ENCODE results near the gene LONRF3. TPM values are rescaled to one million over a fixed set of nuclear protein-coding genes. Genes with fewer than 3 reads are reported as not detected.

Gene LONRF3
- polyA plus RNA-seq, 3 donors = 1.2 to 4.9 (median 1.6) TPM

DNA sequence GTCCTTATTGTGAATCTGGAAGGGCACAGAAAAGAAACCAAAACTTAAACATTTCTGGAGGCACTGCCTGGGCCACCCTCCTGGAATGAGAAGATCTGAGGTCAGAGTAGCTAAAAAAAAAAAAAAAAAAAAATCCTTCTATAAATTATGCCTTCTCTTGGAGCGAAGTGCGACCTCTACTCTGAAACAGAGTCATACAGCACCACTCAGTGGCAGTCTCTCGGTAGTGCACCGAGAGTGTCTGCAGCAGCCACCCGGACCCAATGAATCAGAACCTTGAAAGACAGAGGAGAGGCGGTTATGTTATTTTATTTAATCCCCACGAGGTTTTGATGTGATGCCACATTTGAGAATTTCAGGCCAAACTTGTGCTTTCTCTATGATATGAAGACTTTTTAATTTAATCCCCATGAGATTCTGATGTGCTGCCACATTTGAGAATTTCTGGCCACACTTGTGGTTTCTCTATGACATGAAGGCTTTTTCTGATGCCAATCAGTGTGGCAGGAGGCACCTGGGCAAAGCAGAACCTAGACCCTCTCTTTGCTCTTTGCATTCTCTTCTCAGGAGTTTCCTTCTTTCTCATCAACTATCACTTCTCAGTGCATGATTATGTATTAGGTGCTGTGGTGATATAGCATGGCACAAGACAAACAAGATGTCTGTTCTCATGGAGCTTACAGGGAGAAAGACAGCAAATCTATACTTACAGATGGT lies 92.8 kb downstream of the LONRF3 start:
- no peaks in the 10 kb centered on the region for H4K20me1 ChIP-seq (ENCODE audit: insufficient read depth, low read length)
- WGBS (ENCODE audit: insufficient coverage) = 8% methylated on average over 2 of the region's 7 CpGs
- peak; percentile 37 to 56 (median 49) for DNase-seq
- H3K27me3 Mint-ChIP-seq (ENCODE audit: low read depth in 3 of 3) = peaks cover 0 to 3% (median 1%) of the 10 kb centered on the region in 3 donors
- no peak overlapping the region for H3K27ac ChIP-seq (ENCODE audit: low read depth in 1 of 2, low read length in 2 of 2)
- H2AFZ ChIP-seq (ENCODE audit: insufficient read depth, low read depth, low read length, poor library complexity, severe bottlenecking) = no peak overlapping the region
- no peaks in the 10 kb centered on the region for H3K9me3 Mint-ChIP-seq
- no peaks in the 10 kb centered on the region for H3K27me3 ChIP-seq (ENCODE audit: control insufficient read depth in 2 of 2, insufficient read depth in 2 of 2, low read length in 2 of 2)
- intact Hi-C loops (cut with micrococcal nuclease) = loop anchor here (2.0 to 10.0 kb wide), 2 partner anchors 212 to 220 kb away; no protein-coding TSS in a partner anchor
- no peak overlapping the region for H3K9ac ChIP-seq (ENCODE audit: insufficient read depth, low read length, poor library complexity, severe bottlenecking)
- H3K27ac Mint-ChIP-seq = no peak overlapping the region
- no peak overlapping the region for H3K4me2 ChIP-seq (replicated peaks; ENCODE audit: extremely low read depth, low read length, poor library complexity, severe bottlenecking)
- no peaks in the 10 kb centered on the region for H3K36me3 Mint-ChIP-seq
- TF ChIP-seq CTCF (IDR thresholded peaks at IDR 0.05) = peak; percentile 68
- H3K36me3 ChIP-seq (replicated peaks in 1 of 2; ENCODE audit: control insufficient read depth in 1 of 2, insufficient read depth in 2 of 2, low read length in 2 of 2) = no peaks in the 10 kb centered on the region
- H3K4me3 ChIP-seq (replicated peaks in 1 of 3; ENCODE audit: low read depth in 2 of 3, low read length in 3 of 3) = no peak overlapping the region
- H3K4me3 Mint-ChIP-seq = no peak overlapping the region
- peaks cover 11% of the 10 kb centered on the region for H3K4me1 Mint-ChIP-seq
- H3K4me1 ChIP-seq (ENCODE audit: control insufficient read depth in 1 of 2, insufficient read depth in 2 of 2, low read length in 2 of 2) = peaks cover 0 to 8% of the 10 kb centered on the region in 2 donors
- H3K9me3 ChIP-seq (replicated peaks in 1 of 2; ENCODE audit: control insufficient read depth in 1 of 2, insufficient read depth in 1 of 2, low read length in 2 of 2) = no peaks in the 10 kb centered on the region
- H3K79me2 ChIP-seq (ENCODE audit: insufficient read depth, low read length) = no peaks in the 10 kb centered on the region

Other genes with a start within 250 kb of the LONRF3 start
- 10 to 100 TPM; 48.8 to 74.6 (median 72.6) TPM for gene IL13RA1, start 247.0 kb upstream of the LONRF3 start, polyA plus RNA-seq
- gene ZCCHC12, start 150.8 kb upstream of the LONRF3 start, polyA plus RNA-seq = under 1 TPM in 1 of 3 donors, not detected in 2; 0.04 TPM
- gene CT47C1, start 98.4 kb downstream of the LONRF3 start, polyA plus RNA-seq = not detected
- not detected for gene KIAA1210, start 153.2 kb downstream of the LONRF3 start, polyA plus RNA-seq